ENCODE data around the gene ABAT.
"Not testable (repeated sequence)": the region's sequence is repeated elsewhere in the genome, so short reads cannot be mapped to it uniquely, and the experiment has no call there.

ABAT gene

DNA sequence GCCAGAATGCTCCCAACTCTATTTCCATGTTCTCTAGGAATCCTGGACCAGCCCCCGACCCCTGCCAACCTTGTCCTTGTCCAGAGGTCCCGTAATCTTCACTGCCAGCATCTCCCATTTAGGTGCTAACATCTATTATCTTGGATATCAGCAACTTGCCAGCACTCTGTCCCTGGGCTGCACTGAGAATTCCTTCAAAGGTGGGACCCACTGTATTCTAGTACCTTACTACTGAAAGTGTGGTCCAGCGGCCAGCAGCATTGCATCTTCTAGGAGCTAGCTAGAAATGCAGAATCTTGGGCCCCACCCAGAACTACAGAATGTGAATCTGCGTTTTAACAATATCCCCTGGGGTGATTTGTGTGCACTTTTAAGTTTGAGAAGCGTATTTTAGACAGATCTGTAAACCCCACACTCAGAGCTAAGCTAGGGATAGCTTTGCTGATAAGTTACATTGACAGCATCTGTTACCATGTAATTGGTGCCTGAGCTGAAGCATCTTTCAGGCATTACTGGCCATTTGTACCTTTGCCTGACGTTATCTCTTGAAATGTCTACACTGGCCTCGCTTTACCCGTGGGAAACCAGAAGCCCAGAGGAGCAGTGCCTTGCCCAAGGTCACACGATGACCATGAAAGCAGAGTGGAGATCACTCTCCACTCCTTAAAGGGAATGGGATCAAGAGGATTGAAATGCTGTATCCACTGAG is 8.3 kb downstream of the ABAT start:
- no peak for DNase-seq

DNA sequence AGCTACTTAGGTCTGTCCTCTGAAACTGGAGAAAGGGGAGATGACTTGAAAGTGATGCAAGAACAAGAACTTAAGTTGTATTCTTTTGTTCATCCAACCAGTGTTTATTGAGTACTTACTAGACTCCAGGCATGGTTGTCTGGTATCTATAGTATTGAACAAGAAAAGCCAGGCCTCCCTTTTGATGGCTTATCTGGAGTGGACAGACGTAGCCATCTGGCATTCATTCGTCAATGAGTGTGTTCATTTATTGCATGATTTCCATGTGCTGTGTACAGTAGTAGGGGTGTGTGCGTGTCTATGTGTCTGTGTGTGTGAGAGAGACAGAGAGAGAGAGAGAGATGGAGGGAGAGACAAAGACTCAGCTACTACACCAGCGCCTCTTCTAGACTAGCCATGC is 9.2 kb downstream of the ABAT start:
- DNase-seq, result no peak

DNA sequence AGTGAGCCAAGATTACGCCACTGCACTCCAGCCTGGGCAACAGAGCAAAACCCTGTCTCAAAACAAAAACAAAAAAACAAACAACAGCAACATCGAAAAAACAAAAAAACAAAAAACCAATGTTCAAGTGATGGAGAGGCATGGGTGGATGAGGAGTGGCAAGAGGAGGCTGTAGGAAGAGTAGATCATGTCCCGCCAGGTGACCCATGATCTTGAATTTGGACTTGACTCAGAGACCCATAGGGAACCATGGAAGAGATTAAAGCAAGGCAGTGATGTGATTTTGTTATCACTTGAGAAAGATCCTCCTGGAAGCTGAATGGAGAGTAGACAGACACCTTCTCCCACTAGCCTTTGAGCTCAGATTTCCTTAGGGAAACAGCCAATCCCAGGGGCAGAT is 11.2 kb downstream of the ABAT start:
- no peak for DNase-seq

DNA sequence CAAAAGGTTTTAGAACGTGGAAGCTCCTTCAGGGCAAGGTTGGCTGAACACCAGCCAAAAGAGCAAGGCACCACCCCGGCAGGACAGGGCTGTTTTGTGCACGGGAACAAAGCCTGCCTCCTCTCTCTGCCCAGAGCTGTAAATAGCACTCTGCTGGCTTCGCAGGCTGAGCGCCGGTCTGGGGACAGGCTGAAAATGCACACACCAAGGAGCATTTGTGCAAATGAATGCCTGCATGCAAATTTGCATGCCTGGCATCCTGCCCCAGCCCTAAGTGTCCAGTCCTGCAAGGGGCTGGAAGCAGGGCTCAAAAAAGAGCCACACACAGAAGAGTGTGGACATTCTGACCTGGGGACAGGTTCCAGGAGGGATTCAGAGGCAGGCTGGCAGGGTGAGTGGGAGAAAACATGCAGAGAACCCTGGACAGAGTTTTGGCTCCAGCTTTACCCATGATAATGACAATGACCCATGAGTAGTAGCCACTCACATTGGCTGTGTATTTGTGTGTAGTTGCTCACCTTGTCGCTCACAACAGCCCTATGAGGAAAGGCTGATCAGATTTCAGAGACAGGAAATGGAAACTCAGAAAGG is 11.7 kb downstream of the ABAT start:
- no peak for DNase-seq

DNA sequence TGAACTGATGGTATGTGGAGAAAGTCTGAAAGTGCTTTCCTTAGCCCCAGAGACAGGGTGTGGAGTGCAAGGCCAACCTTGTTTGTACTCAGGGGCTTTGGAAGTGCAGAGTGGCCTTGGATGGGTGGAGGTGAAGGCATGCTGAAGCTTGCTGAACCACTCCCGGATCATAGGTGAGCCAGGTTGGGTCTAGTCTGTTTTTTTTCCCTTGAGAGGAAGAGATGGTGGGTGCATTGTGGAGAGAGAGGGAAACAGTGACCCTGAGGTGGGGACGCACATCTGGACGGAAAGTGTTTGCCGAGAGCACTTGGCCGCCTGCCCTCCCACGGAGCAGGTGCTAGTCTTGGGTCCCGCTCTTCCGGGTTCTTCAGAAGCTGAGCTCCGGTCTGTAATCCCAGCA is 12.5 kb downstream of the ABAT start:
- peak; percentile 53 for DNase-seq

DNA sequence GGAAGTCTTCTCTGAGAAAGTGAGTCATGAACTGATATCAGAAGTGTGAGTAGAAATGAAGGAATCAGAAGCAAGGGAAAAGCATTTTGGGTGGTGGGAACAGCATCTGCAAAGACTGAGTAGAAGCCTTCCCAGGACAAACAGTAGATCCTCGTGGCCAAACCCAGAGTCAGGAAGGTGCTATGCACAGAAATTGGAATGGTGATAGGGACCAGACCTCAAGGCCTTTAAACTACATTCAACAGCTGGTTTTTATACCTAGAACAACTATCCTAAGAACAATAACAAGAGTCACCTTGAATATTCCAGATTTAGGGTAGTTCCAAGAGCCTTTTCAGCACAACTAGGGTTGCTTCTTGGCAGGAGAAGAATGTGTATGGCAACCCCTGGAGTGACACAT is 15.3 kb downstream of the ABAT start:
- DNase-seq, result no peak

DNA sequence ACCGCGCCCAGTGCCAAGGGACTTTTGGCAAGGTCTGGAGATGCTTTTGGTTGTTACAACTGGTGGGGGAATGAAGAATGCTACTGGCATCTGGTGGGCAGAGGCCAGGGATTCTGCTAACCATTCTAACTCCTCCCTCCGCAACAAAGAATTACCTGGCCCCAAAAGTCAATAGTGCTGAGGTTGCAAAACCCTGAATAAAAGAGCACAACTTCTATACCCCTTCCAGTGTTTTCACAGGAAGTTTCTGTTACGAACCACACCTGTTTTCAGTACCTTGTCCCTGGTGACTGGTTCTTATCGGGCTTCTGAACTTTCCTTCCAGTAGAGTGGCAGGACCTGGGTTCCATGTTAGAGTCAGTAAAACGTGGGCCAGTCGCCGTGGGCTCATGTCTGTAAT is 17.3 kb downstream of the ABAT start:
- no peak for DNase-seq

DNA sequence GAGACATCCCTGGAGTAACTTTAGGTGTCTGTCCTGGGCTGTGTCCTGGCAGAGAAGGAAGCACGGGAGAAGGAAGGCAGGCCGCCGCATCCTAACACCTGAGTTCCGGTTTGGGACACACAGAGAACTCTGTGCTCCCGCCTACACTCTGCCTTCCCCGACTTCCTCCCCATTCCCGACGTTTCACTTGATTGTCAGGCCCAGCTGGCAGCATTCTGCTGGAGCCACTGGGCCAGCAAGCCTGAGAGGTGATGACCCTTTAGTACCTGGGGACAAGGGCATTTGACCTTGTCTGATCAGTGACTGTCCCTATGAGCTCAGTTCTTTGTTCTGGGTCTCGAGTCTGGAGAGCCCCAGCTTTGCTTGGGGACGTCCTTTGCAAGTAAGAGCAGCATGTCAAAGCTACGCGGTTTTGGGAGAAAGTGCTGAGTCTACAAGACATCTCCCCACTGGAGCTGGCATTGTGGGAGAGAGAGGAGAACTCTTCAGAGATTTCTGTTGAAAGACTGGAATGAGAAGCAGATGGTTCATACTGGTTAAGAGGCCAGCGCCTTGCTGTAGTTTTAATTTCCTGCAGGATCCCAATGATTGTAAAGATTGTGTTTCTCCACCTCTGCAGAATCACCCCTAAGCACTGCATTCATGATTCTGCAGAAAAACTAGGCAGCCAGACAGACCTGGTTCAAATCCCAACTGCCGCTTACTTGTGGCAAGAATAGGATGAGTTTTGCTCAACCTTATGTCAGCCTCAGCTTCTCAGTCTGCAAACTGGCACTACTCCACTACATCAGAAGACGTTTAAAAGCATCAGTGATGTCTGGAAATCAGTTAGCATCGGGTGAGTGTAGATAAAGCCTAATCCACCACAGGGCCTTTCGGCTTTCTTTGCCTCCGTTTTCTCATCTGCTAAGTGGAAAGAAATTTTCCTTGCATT is 20.6 kb downstream of the ABAT start:
- no peak for DNase-seq

DNA sequence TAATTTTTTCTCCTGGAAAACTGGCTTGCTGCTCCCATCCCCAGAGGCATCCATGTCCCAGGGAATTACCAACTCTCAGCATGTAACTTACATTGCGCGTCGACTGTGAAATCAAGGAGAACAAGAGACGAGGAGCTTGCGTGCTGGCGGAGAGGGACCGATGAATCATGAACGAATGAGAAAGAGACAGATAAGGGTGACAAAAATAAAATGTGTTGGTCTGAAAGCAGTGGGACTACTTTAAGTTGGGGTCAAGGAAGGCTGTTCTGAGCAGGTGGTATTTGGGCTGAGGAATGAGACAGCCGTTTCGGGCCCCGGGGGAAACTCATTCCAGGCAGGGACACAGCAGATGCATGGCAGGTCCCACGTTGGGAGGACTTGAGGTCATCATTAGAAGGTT is 22.5 kb downstream of the ABAT start:
- DNase-seq, result no peak

DNA sequence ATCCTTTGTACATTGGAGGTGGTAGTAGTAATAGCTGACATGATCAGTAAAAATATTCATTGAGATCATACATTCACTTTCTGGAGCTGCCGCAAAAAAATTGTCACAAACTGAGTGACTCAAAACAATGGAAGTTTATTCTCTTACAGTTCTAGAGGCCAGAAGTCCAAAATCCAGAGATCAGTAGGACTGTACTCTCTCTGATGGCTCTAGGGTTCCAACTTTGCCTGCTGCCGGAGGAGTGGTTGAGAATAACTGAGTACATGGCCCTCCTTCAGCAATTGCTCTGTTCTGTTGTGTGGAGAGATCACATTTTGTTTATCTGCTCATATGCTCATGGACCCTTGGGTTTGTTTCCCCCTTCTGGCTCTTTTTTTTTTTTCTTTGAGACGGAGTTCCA is 23.5 kb downstream of the ABAT start:
- DNase-seq, result no peak

DNA sequence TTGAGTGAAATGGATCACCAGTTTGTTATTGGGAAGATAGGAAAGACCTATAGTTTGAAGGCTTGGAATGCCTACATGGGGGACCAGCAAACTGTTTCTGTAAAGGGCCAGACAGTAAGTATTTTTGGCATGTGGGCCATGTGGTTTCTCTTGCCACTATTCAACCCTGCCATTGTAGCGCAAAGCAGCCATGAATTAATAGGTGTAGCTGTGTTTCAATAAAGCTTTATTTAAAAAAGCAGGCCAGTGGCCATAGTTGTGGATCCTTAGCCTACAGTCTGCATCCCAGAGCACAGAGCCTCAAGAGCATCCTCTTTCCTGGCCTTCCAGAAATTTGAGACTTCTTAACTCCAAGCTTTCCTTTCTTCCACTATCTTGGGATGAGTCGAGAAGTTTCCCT is 29.3 kb downstream of the ABAT start:
- DNase-seq, result no peak

DNA sequence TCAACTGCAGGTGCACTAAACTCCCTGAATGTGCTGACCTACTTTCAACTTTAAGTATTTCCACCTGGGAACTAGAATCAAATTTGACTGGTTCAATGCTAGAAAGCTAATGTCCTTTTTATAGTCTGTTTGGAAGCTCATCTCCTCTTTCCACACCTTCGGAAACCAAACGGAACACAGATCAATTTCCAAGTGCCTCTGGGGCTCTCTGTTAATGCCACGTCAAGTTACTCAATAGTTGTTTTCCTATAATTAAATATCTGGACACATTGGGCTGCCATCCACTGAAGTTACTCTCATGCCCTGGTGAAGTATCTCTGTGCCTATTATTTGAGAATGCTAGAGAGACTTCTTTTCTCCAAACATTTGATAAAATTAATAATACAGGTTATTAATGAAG is 29.7 kb downstream of the ABAT start:
- no peak for DNase-seq

DNA sequence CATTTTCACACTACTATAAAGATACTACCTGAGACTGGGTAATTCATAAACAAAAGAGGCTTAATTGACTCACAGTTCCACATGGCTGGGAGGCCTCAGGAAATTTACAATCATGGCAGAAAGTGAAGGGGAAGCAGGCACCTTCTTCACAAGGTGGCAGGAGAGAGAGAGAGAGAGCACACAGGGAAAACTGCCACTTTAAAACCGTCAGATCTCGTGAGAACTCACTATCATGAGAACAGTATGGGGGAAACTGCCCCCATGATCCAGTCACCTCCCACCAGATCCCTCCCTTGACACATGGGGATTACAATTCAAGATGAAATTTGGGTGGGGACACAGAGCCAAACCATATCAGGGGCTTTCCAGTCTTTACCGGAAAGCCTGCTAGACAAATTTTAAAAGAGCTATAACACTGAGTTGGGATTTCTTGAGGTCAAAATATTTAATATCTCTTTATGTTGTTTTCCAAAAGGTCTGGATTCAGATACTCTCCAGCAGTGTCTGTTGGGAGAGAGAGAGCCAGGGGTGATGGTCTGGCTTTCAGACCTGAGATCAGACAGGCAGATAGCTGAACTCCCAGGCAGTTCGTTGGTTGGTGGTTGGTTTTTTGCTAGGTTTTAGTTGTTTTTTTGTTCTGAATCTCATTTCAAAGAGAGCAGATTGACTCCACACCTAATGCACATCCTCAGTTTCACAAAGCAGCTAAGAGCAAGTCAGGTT is 30.8 kb downstream of the ABAT start:
- DNase-seq, result not testable (repeated sequence)

DNA sequence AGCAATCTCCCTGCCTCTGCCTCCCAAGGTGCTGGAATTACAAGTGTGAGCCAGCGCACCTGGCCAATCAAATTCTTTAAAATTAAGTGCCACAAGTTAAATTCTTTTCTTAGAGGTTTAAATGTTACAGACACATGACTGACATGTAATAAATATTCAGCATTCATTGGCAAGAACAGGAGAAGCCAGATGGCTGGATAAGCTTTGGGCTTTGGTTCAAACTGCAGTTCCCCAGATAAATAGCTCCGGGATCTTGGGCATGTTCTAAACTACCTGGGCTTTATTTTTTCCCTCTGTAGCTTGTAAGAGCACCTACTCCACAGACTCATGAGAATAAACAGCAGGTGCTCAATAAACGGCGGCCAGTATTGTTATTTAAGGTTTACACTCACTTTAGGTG is 34.1 kb downstream of the ABAT start:
- DNase-seq, result no peak

DNA sequence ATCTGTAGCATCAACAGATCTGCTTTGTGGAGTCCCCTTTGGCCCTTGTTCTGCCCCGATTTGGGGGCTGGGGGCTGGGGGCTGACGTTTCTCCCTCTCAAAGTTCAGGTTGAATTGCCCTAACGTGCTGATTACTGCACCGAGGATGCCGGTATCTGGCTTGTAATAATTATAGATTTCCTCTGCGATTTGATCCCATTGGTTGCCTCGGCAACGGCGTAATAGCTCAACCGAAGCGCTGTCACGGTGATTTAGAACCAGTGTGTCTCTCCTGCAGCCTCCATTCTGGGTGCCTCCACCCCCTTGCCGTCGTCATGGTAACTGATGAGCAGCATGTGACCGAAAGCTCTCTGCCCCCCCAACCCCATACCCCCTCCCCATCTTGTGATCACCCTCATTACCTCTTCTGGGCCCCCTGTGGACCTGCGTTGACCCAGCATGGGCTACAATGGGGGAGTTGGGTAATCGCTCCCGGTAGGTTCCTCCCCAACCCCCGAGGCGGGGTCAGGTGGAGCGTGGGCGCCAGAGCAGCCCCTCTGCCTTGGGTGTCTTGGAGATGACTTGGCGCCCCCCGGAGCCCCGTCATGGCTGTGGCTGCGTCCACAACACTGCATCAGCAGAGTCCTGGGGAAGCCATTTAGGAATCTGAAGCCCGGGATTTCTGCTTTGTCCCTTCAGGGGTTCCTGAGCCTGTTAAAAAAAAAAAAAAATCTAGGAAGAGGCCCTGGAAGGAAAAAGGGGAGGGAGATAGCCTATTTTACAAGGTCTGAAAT is 38.4 kb downstream of the ABAT start:
- DNase-seq, result peak; percentile 85

DNA sequence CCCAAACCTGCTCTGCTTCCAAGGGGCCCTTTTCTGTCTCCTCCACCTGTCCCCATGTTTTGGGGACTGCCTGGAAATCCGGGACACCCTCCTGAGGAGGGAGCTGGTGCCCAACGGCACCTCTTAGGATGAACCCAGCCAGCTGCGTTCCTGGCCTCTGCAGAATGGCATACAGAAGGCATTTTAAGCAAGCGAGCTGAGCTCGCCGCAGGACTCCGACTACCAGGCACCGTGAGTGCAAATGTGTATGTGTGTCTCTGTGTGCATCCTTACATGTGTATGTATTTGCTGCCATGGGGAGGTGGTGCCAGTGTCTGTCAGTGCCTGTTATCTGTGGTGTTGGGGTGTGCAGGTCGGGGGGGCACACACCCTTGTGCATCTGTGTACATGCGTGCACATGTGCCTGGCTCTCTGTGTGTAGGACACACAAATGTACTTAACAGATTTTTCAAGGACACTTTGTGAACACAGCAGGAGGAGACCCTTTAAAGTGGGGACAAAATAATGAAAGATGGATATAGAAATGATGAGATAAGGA is 39.3 kb downstream of the ABAT start:
- DNase-seq, result no peak

DNA sequence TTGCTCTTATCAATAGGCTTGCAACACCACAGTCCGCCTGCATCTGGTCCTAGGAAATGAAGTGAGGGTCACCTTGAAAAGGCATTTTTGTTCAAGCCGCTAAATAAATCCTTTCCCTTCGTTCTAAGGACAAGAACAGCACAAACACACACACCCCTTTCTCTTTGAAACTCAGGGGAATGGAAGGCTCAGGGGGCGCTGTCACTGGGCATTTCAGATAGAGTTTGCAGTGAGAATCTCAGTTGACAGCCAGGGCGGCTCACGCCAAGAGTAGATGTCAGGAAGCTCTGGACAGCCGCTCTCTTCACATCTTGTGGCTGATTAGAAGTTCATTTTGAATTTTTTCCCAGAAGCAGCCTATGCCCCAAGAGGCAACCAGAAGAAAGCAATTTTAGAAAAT is 39.8 kb downstream of the ABAT start:
- DNase-seq, result no peak

DNA sequence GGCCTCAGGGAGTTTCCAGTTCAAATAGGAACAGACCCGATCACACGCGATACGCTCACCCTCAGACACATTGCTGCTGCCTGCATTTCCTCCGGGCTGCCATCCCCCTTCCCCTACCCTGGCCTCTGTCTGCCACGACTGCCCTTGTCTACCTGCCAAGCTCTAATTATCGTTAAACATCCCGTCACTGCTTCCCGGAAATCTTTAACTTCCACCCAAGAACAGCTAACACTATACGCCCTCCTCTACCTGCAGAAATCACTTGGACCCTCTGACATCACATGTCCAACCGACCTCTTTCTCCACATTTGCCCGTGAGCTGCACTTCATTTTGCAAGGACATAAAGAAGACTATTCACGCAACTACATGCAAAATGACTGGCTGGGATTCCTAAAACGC is 40.4 kb downstream of the ABAT start:
- no peak for DNase-seq

DNA sequence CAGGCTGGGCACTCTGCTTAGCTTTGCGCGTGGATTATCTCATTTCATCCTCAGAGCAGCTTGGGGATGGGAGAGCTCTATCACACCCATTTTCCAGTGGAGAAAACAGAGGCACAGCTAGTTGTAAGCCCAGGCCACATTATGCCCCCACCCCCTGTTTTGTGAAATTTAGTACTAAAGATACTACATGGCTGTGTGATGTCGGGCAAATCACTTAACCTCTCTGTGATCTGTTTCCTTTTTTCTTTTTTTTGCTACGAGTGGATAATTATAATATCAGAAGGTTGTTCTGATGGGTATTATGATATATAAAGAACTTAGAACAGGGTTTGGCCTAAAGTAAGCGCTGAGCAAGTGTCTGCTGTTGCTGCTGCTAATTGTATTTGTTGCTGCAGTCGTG is 41.6 kb downstream of the ABAT start:
- DNase-seq, result no peak

DNA sequence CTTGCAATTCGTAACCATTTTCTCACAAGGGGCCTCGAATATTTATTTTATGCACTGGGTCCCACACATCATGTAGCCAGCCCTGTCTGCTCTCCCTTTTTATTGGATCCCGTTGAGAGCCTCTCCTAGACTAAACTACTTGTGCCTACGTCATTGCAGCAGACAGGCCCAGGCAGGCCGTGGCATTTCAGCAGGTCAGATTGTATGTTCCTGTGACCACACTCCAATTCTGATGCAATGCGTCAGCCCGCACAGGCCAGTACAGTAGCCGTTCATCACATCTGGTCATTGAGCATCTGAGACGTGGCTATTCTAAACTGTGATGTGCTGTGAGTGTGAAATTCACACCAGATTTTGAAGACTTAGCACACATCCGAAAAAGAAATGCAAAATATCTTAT is 42.2 kb downstream of the ABAT start:
- no peak for DNase-seq

DNA sequence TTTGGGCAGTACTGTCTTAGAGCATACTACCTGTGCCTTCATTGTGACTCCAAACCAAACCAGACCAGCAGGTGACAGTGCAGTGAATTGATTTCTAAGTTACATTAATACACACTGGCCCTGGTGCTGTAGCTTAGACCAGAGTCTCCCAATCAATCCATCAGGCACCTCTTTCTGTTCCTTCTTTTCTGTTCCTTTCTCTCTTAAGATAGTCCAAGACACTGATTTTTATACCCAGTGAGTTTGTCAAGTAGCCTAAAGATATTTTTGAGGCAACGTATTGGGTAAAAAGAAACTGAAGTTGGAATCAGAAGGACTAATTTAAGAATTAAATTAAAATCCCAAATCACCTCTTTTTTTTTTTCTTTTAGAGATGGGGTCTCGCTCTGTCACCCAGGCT is 43.1 kb downstream of the ABAT start:
- no peak for DNase-seq

DNA sequence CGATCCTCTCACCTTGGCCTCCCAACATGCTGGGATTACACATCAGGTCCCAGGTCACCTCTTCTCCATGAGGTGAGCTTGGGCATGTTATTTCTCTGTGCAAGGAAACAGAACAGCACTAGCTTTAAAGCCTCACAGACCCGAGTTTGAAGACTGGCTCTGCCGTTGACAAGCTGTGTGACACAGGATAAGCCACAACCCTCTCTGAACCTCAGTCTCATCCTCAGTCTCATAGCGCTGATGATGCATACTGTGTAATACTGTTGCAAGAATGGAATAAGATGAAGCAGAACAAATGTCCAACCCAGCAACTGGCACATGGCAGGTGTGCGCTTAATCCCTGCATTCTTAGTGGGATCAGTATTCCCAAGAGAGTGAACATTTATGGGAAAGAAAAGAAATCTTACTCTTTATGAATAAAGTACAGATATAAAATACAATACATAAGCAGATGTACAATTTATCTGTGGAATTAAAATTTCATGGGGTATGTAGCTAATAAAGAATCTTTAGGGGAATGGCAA is 43.5 kb downstream of the ABAT start:
- DNase-seq, result no peak
